ENCODE data around the gene AGMAT.

DNA sequence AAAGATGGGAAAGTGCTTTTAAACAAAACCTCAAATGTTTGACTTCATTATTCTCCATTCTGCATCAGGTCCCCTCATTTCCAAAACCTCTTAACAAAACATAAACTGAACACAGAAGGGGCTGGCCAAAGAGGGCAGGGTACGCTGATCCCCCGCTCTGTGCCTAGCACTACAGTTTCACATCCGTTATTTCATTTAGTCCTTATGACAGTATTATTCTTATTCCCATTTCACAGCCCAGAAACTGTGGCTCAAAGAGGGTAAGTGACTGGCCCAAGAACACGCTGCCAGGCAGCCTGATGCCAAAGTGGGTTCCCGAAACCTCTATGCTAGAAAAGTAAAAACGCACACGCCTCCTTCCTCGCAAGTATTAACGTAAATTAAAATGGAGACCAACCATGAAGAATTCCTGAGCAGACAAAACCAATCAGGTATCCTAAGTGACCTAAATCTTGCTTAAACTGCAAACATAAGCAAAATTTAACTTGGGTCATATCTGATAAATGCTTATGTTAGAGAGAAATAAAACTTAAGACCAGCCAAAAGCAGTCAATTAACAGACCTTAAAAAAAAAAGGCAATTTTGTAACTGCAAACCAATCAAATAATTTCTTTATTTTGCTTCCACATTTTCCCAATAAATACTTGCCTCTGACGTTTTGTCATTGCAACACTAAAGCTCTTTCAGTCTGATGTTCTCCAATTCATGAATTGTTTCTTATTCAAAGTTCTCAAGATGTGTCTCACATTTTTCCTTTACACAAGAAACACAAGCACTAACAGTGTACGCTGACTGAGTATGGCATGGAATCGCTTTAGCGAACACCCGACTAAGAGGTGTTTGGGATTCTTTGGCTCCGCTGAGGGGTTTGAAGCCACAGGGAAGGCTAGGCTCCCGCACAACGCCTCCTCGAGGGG, 61.5 kb downstream of the AGMAT start:
- TF ChIP-seq, protein P1, sequence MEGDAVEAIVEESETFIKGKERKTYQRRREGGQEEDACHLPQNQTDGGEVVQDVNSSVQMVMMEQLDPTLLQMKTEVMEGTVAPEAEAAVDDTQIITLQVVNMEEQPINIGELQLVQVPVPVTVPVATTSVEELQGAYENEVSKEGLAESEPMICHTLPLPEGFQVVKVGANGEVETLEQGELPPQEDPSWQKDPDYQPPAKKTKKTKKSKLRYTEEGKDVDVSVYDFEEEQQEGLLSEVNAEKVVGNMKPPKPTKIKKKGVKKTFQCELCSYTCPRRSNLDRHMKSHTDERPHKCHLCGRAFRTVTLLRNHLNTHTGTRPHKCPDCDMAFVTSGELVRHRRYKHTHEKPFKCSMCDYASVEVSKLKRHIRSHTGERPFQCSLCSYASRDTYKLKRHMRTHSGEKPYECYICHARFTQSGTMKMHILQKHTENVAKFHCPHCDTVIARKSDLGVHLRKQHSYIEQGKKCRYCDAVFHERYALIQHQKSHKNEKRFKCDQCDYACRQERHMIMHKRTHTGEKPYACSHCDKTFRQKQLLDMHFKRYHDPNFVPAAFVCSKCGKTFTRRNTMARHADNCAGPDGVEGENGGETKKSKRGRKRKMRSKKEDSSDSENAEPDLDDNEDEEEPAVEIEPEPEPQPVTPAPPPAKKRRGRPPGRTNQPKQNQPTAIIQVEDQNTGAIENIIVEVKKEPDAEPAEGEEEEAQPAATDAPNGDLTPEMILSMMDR (IDR thresholded peaks at IDR 0.05) = no peak
- TF ChIP-seq POLR2A (IDR thresholded peaks at IDR 0.05) (no peak), EP300 (IDR thresholded peaks at IDR 0.05) (no peak)

All from tibial nerve (tissue), 4 donors.